Uterus (tissue), 2 donors: ENCODE measurements around the gene PLXNA4.

ENCODE experiments used
- CTCF ChIP-seq, 4 experiments: fragments of 200-600 bp in 2 of 4; fragments of 450-650 bp in 2 of 4; sonication (generic) in 2 of 4; IDR thresholded peaks; one replicate each; pipeline ENCODE4 v1.5.1; 2016 to 2019; ENCODE audit warnings: antibody characterized with exemption in 4 of 4, mild to moderate bottlenecking in 2 of 4, moderate library complexity in 1 of 4
- POLR2A ChIP-seq, 2 donors: fragments of 450-650 bp; IDR thresholded peaks; one replicate each; pipeline ENCODE4 v1.6.1; 2016; ENCODE audit warnings: antibody characterized with exemption in 2 of 2, mild to moderate bottlenecking in 1 of 2, moderate library complexity in 1 of 2

GRCh38 chr7:132578826-132579225 lies 2.6 kb upstream of the PLXNA4 start:
- TF ChIP-seq CTCF (IDR thresholded peaks at IDR 0.05) (no peak), POLR2A (IDR thresholded peaks at IDR 0.05) (no peak)
